Mesenteric fat pad (tissue), 1 donor: ENCODE measurements around the gene HES1. TPM values are rescaled to one million over a fixed set of nuclear protein-coding genes. Genes with fewer than 3 reads are reported as not detected.

Experiments used
- DNase-seq: peaks from one replicate; pipeline ENCODE4 v3.0.0-alpha.2; 2020; ENCODE audit warnings: low spot score
- total RNA-seq: library from RNA; stranded (reverse); fragmentation: NEBNext Ultra II Directional; extraction: Animal tissue kit (Norgen Biotek cat#: 25700); gene quantifications from one replicate; pipeline ENCODE4 v1.2.1, GENCODE V29; 2021
- donor health status: DM: yes; HTN: yes; CAD: no.

The HES1 gene
- total RNA-seq, 1 donor from 2014 or later, result 38.9 TPM

GRCh38 chr3:194165271-194166018, 29.5 kb downstream of the HES1 start:
- DNase-seq, result no peak

- no peak for DNase-seq
Observed at GRCh38 chr3:194166682-194167479, 30.9 kb downstream of the HES1 start.

DNA sequence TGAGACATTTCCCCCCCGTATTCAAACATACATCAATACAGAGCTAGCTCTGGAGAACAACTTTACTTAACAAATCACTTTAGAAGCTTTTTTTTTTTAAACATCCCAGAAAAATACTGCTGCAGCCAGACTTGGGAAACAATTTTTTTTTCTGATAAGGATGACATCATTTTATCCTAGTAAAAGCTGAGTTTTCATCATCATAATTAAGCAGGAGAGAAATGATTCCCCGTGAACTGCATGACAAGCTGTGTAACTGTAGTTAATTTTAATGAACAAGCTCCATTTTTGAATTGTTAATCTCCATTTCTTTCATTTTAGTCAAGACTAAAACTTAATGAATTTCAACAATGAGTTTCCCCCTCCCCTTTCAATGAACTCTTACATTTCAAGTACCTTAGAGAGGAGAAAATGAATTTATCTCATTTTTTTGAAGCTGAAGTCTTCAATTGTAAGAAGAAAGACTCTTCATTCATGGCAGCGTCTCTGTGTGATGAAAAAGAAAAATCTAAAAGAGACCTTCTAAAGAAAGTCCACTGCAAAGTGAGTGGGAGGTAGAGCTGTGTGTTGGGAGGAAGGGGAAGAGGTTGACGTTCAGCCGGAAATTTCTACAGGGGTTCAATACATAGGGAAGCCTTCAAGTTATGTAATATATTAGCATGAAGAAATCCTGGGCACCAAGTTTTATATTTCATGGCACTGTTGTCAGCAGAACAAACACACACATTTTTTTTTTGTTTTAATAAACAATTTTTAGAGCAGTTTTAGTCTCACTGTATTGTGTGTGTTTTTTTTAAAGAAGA, 31.7 kb downstream of the HES1 start:
- DNase-seq, result no peak

GRCh38 chr3:194168994-194169393, 33.0 kb downstream of the HES1 start:
- DNase-seq, result no peak

- no peak for DNase-seq
Observed at GRCh38 chr3:194169595-194169994, 33.6 kb downstream of the HES1 start.

DNA sequence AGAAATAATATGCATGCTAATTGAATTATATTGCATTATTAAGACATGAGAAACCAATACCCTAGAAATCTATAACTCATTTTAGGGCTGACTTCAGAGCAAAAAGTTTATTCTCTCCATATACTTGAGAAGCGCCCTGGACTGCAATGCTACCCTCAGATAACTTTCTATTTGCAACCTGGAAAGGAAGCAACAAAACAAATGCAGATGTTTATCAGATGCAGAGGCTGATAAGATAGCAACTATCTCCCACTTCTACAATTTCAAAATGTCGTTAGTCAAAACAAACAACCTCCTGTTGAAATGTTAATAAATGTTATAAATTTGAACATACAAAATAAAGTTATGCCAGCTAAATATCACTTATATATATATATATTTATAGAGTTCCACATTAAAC, 34.8 kb downstream of the HES1 start:
- DNase-seq, result no peak

GRCh38 chr3:194174406-194174805, 38.5 kb downstream of the HES1 start:
- no peak for DNase-seq

- no peak for DNase-seq
Observed at GRCh38 chr3:194174980-194175379, 39.0 kb downstream of the HES1 start.

GRCh38 chr3:194176274-194176991, 40.5 kb downstream of the HES1 start:
- no peak for DNase-seq

- DNase-seq, result no peak
Observed at GRCh38 chr3:194177141-194177540, 41.2 kb downstream of the HES1 start.

DNA sequence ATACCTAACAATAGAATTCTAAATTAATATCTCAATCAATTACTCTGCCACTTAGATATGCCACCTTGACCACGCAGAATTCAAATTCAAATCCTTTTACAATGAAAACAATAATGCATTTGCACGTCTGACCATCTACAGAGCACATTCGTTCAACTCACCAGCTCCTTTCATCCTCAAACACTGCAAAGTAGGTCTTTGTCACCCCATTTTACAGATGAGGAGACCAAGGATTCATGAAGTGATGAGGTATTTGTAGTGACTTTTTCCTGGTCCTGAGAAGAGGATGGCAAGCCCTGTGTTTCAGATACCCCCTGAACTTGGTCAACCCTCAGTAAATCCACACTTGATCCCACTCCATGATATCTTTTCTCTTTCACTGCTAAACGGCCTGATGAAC, 42.2 kb downstream of the HES1 start:
- no peak for DNase-seq

- no peak for DNase-seq
Observed at GRCh38 chr3:194178669-194179068, 42.7 kb downstream of the HES1 start.

GRCh38 chr3:194180570-194180969, 44.6 kb downstream of the HES1 start:
- no peak for DNase-seq

DNA sequence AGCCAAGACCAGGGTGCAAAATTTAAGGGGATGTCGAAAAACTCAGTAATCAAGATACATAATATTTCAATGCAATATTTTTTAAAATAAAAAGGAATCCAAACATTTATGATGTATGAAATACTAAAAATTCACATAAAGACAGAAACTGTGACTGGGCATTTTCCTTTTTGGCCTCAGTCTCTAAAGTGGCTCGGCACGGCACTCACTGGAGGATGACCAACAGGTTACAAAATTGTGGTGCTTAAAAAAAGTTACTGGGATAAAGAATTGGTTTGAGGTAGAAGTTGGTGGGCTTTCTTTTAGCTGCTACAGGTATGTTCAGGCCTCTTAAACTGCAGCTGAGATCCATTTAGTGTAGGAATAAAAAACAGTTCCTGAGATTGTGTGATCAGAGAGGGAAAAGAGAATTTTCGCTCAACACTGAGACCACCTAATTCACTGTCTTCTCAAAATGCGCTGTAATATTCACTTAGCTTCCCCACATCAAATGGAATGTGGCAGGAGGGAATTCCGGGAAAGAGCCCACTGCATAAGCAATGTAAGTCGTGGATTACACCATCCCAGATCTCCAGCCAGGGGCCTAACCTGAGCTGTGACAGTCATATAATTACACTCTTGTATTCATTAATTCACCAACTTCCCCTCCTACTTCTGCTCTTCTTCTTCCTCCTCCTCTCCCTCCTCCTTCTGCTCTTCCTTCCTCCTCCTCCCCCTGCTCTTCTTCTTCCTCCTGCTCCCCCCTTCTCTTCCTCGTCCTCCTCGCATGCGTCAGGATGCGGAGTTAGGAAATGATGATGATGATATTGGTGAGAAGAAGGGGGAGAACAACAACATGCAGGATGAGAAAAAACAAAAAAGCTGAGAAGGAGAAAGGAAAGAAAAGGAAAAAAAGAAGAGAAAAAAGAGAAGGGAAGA, 45.9 kb downstream of the HES1 start:
- no peak for DNase-seq

DNA sequence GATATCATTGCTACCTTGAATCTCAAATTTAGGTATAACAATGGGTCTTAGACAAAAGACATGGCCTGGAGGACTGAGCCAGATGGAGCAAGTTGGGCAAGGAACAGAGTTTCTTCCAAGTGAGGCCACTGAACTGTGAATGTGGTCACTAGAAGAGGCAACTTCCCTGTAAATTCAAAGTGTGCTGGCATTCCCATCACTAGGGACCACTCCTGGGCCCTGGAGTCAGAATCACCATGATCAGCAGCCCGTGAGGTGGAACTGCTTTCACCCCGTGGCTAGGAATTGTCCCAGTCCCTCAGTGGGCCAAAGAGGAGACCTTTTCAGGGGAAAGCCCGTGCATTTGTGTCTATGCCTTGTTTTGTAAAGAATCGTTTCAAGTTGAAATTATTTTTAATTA, 47.3 kb downstream of the HES1 start:
- DNase-seq, result no peak

GRCh38 chr3:194184265-194184751, 48.4 kb downstream of the HES1 start:
- no peak for DNase-seq

- no peak for DNase-seq
Observed at GRCh38 chr3:194184801-194185200, 48.9 kb downstream of the HES1 start.

DNA sequence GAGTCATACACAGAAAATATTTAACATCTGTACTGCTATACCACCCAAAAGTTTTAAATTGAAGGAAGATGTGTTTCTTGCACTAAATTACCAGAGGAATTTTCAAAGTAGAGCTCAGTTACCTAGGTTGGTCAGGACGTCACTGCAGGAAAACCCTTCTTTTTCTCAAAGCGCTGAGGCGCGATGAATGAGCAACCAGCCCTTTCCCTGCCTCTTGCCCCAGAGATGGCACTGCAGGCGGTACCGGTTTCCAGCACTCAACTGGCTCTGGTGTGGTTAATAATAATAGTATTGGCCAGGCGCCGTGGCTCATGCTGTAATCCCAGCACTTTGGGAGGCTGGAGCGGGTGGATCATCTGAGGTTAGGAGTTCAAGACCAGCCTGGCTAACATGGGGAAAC, 49.3 kb downstream of the HES1 start:
- DNase-seq, result no peak

DNA sequence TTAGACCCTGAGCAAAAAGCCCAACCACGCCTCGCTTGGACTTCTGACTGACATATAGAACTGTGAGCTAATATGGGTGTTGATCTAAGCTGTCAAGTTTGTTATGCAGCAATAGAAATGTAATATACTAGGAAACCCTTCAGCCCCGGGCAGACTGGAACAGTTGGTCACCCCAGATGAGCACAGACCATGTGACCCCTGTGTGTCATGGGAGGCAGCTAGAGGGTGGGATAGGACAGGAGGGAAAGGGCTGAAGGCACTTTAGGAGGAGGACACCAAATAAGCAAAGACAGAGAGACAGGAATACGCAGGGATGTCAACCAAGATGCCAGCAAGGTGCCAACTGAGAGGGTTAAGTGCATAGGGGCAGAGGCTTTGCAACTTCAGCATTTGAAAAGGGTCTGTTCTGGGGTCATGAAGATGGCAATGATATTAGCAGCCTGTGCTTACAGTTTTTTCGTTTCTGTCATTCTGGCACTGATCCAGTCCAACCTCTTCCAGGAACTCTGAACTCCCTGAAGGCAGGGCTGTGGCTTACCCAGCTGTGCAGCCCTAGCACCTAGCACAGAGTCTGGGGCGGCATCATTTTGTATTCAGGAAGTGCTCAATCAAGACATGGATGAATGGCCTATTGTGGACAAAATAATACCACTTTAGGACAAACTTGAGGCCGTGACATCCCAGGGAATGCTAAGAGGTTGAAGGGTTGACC, 51.4 kb downstream of the HES1 start:
- no peak for DNase-seq
